Fibroblast of mammary gland (primary cell): ENCODE data around the gene AKAP13.
A peak's percentile ranks its signal among the peaks of the same experiment; 100 is the strongest.

Experiments
- DNase-seq: peaks from one replicate; pipeline ENCODE4 v3.0.0-alpha.2; 2010; ENCODE audit warnings: low read depth
- H3K4me3 ChIP-seq: 2 replicates; pipeline ENCODE4 v1.5.1; 2011; ENCODE audit warnings: low read depth, mild to moderate bottlenecking, low read length, moderate library complexity; ENCODE audit not compliant: control insufficient read depth
- CTCF ChIP-seq: conservative IDR thresholded peaks from 2 replicates; pipeline ENCODE4 v1.5.1; 2011; ENCODE audit warnings: low read depth, low read length, inconsistent platforms; ENCODE audit not compliant: control insufficient read depth, insufficient read depth

Gene AKAP13

DNA sequence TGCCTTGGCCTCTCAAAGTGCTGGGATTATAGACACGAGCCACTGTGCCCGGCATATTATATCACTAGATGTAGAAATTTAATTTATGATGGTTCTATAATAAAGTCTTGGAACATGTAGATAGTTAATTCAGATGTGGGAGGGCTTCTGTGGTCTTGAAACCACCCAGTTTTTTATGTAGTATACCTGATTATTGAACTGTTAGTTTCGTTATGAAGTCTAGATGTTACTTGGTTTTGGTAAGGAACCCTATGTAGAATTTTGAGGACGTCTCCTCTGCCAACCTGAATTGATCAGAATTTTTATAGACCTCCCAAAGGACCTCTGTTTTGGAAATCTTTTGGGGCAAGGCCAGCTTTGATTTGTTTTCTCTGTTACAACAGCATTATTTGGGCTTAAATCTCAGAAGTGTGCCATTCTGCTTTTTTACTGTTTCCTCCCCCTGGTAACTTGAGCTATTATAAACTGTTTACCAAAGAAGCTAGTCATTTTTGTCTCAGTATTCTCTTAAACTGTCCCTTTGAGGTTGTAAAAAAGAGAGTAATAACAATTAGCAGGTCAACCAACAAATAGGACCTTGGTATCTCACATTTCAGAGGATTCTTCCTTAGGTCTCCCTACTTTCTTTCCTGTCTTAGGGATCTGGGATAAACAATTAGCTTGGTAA is 20.8 kb downstream of the AKAP13 start:
- no peak for DNase-seq
- TF ChIP-seq CTCF, result no peak
- no peak overlapping the region for H3K4me3 ChIP-seq

DNA sequence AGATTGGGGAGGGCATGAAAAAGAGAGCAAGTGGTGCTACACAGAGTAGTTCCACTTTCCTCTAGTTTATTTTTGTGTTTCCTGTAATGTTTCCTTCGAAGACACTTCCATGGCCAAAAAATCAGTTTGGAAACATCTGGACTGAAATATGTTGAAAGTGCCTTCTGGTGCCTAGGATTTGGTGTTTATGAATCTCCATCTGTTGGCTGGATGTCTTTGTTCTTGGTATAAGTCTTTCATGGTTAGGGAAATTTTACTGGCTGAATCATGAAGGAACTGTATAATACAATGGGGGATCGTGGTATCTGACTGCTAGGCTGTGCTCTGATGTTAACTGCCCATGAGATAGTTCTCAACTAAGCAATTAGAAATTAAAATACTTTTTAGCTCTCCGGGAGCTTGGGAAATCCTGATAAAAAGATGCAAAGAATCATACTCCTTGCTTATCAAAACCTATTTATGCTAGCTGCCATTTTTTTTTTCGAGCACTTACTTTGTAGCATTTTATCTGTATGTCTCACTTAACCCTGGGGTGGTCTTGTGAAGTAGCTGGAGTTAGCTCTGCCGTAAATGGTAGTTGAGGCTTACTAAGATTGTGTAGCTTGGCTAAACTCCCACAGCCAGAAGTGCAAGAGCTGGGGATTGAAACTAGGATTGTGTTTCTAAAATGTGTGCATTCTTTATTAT is 21.9 kb downstream of the AKAP13 start:
- no peak for TF ChIP-seq CTCF
- no peak overlapping the region for H3K4me3 ChIP-seq
- no peak for DNase-seq

DNA sequence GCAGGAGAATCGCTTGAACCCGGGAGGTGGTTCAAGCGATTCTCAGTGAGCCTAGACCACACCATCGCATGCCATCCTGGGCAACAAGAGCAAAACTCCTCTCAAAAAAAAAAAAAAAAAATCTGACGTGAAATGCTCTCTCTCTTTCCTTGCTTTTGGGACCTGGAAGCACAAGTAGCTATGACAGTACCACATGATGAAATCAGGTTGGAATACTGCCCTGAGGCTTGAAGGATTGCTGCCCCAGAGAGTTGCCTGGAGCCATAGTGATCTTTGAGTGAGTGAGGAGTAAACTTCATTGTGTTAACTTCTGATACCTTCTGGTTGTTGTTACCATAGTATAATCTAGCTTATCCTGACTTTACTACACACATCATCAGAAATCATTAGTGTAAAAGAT is 23.3 kb downstream of the AKAP13 start:
- no peak for TF ChIP-seq CTCF
- H3K4me3 ChIP-seq, result no peak overlapping the region
- peak; percentile 84 for DNase-seq

DNA sequence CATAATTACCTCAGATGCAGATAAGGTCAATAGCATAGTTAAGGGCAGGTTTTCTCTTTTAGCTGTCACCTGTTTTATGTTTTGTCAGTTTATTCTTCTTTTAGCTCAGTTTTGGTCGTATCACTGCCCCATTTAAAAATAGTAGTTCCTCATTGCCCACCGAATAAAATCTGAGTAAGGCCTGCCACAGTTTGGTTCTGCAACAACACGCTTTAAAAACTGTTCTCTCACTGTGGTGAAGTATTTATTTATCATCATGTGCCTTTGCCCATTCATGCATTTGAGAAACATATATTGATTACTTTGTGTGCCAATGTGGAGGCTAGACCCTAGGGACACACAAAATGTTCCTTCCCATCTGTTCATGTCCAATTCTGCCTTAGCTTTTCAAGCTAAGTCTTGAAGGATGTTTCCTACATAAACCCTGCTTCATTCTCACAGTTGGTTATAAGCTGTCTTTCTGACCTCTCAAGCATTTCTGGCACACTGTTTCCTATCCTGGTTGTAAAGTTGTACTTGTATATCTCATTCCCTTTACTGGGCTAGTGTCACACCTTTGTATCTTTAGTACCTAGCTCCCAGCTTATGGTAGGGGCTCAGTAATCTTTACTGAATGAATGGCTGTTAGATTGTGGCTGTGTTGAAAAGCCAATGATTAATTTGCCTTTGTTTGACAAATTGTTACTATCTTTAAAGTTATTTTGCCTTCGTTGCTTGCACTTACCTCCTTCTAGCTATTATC is 23.9 kb downstream of the AKAP13 start:
- TF ChIP-seq CTCF, result no peak
- no peak for DNase-seq

DNA sequence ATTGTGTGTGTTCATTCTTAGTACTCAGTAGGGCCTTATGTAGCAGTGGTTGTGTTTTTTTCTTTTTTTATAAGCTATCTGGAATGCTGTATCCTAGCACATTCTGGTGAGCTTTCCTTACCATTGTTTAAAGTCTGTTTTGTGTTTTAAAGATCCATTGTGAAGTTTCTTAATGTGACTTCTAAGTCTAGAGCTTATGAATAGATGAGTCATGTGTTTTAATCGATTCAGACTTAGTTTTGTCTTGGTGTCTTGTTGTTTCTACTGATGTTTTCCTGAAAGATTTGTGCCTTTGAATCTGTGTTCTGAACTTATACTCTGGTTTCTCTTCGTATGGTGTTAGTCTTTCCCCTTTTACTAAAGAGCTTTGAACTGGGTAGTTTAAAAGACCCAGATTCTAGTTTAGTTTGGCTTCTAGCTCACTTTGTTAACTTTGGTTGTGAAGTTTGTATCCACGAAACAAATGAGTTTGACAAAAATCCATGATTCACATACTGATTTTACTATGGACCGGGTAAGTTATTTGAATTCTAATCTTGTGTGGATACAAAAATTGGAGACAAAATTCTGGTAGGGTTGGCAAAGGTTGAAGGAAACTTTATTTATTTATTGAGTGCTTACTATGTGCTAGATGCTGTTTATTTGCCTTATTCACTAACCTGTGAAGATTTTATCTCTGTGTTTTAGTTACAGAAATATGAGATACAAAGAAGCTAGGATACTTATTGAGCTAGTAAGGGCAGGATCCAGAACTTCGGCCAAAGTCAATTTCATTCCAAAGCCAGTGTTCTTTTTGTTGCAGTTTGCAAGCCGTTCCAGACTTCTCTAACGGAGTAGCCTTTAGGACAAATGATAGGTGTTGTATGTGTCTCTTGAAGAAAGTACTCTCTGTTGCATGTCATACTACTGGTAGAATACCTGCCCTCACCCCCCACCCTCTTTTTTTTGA is 24.8 kb downstream of the AKAP13 start:
- no peak for TF ChIP-seq CTCF
- peak; percentile 62 for DNase-seq

More for the DNA sequence above, 23.9 kb downstream of the AKAP13 start:
- no peak overlapping the region for H3K4me3 ChIP-seq

GRCh38 chr15:85406916-85407315 is 26.5 kb downstream of the AKAP13 start:
- no peak for DNase-seq
- TF ChIP-seq CTCF, result no peak
- no peak overlapping the region for H3K4me3 ChIP-seq

More for the DNA sequence above, 24.8 kb downstream of the AKAP13 start:
- no peak overlapping the region for H3K4me3 ChIP-seq
